Activated naive CD4-positive, alpha-beta T cell treated with anti-CD3 and anti-CD28 coated beads for 36 hours (primary cell): Measurements from ENCODE around the gene FABP1. TPM values are rescaled to one million over a fixed set of nuclear protein-coding genes. Genes with fewer than 3 reads are reported as not detected.
A peak's percentile ranks its signal among the peaks of the same experiment; 100 is the strongest.

Source experiments
- CTCF ChIA-PET: fragments of 350-600 bp; sonication (Branson Sonifier 250); formaldehyde crosslinking; loops from one replicate; lab custom pipeline; 2021; ENCODE audit warnings: antibody characterized with exemption; lab: Charles Lee
- DNase-seq: peaks from one replicate; pipeline ENCODE4 v3.0.0-alpha.2; 2020
- H3K27ac Mint-ChIP-seq: one replicate; pipeline ENCODE4 v1.8.0; 2021; ENCODE audit warnings: mild to moderate bottlenecking, mixed read lengths
- H3K27me3 Mint-ChIP-seq: one replicate; pipeline ENCODE4 v1.8.0; 2021; ENCODE audit warnings: low read depth, mixed read lengths
- H3K36me3 Mint-ChIP-seq: one replicate; pipeline ENCODE4 v1.8.0; 2021; ENCODE audit warnings: low read depth, mixed read lengths
- H3K4me1 Mint-ChIP-seq: one replicate; pipeline ENCODE4 v1.8.0; 2021; ENCODE audit warnings: low read depth, mixed read lengths
- H3K4me3 Mint-ChIP-seq: one replicate; pipeline ENCODE4 v1.8.0; 2021; ENCODE audit warnings: mild to moderate bottlenecking, moderate library complexity, mixed read lengths
- H3K9me3 Mint-ChIP-seq: one replicate; pipeline ENCODE4 v1.8.0; 2021; ENCODE audit warnings: mixed read lengths
- intact Hi-C: fragments of 100-400 bp; cut with micrococcal nuclease; formaldehyde crosslinking; loops from one replicate; pipeline ENCODE4 v1.15.1; 2023
- total RNA-seq, 2 experiments: library from RNA; stranded (reverse); gene quantifications; one replicate each; pipeline ENCODE4 v1.2.3, GENCODE V29; 2021

The FABP1 gene
- total RNA-seq, 2 experiments from 2014 or later = not detected

- no peaks in the 10 kb centered on the region for H3K27me3 Mint-ChIP-seq
- no peaks in the 10 kb centered on the region for H3K36me3 Mint-ChIP-seq
- no peaks in the 10 kb centered on the region for H3K9me3 Mint-ChIP-seq
- peak; percentile 69 for DNase-seq
- H3K4me3 Mint-ChIP-seq = no peak overlapping the region
- no peak overlapping the region for H3K27ac Mint-ChIP-seq
- CTCF ChIA-PET = interaction anchor here (0.9 to 8.9 kb wide), 10 partner anchors 9 to 159 kb away, joined by 3 to 174 read pairs (median 4); no protein-coding TSS in a partner anchor
- intact Hi-C loops = loop anchor here (1.0 to 2.0 kb wide), 4 partner anchors 22 to 157 kb away; no protein-coding TSS in a partner anchor
- H3K4me1 Mint-ChIP-seq = no peaks in the 10 kb centered on the region
These were observed 32.1 kb upstream of the FABP1 start for GRCh38 chr2:88159955-88160415.

GRCh38 chr2:88159481-88159880 lies 31.6 kb upstream of the FABP1 start:
- no peak for DNase-seq
- Mint-ChIP-seq H3K9me3 (no peaks in the 10 kb centered on the region), H3K36me3 (no peaks in the 10 kb centered on the region), H3K4me1 (no peaks in the 10 kb centered on the region), H3K4me3 (no peak overlapping the region), H3K27me3 (no peaks in the 10 kb centered on the region), H3K27ac (no peak overlapping the region)
- intact Hi-C loops = no loop called here
- CTCF ChIA-PET = interaction anchor here (0.9 to 8.9 kb wide), 8 partner anchors 13 to 158 kb away, joined by 3 to 174 read pairs (median 6); no protein-coding TSS in a partner anchor

- CTCF ChIA-PET = interaction anchor here (0.7 kb wide), 1 partner anchor 16 kb away, joined by 3 read pairs; no protein-coding TSS in a partner anchor
- H3K27ac Mint-ChIP-seq = no peak overlapping the region
- no peak overlapping the region for H3K4me3 Mint-ChIP-seq
- intact Hi-C loops = no loop called here
- H3K36me3 Mint-ChIP-seq = peaks cover 1% of the 10 kb centered on the region
- H3K27me3 Mint-ChIP-seq = peaks cover 6% of the 10 kb centered on the region
- no peak for DNase-seq
- peaks cover 22% of the 10 kb centered on the region for H3K9me3 Mint-ChIP-seq
- H3K4me1 Mint-ChIP-seq = no peaks in the 10 kb centered on the region
These were observed 21.1 kb upstream of the FABP1 start for GRCh38 chr2:88148929-88149438.

GRCh38 chr2:88147145-88147544 lies 19.3 kb upstream of the FABP1 start:
- CTCF ChIA-PET = no interaction called here
- Mint-ChIP-seq H3K4me1 (no peaks in the 10 kb centered on the region), H3K36me3 (no peaks in the 10 kb centered on the region), H3K4me3 (no peak overlapping the region), H3K9me3 (peaks cover 13% of the 10 kb centered on the region), H3K27ac (no peak overlapping the region), H3K27me3 (peaks cover 6% of the 10 kb centered on the region)
- intact Hi-C loops = no loop called here
- no peak for DNase-seq

GRCh38 chr2:88146590-88146989 lies 18.7 kb upstream of the FABP1 start:
- no peaks in the 10 kb centered on the region for H3K36me3 Mint-ChIP-seq
- peaks cover 6% of the 10 kb centered on the region for H3K27me3 Mint-ChIP-seq
- no peak overlapping the region for H3K27ac Mint-ChIP-seq
- H3K9me3 Mint-ChIP-seq = peaks cover 15% of the 10 kb centered on the region
- H3K4me1 Mint-ChIP-seq = no peaks in the 10 kb centered on the region
- CTCF ChIA-PET = interaction anchor here (1.4 kb wide), 1 partner anchor 86 kb away, joined by 7 read pairs; no protein-coding TSS in a partner anchor
- intact Hi-C loops = no loop called here
- H3K4me3 Mint-ChIP-seq = no peak overlapping the region
- DNase-seq = no peak

- intact Hi-C loops = no loop called here
- H3K36me3 Mint-ChIP-seq = no peaks in the 10 kb centered on the region
- DNase-seq = no peak
- H3K9me3 Mint-ChIP-seq = peaks cover 15% of the 10 kb centered on the region
- CTCF ChIA-PET = no interaction called here
- H3K27ac Mint-ChIP-seq = no peak overlapping the region
- peaks cover 8% of the 10 kb centered on the region for H3K27me3 Mint-ChIP-seq
- H3K4me3 Mint-ChIP-seq = no peak overlapping the region
- H3K4me1 Mint-ChIP-seq = no peaks in the 10 kb centered on the region
These were observed 17.1 kb upstream of the FABP1 start for GRCh38 chr2:88144914-88145497.

- H3K27me3 Mint-ChIP-seq = peaks cover 8% of the 10 kb centered on the region
- H3K27ac Mint-ChIP-seq = no peak overlapping the region
- CTCF ChIA-PET = no interaction called here
- H3K9me3 Mint-ChIP-seq = peaks cover 14% of the 10 kb centered on the region
- no peaks in the 10 kb centered on the region for H3K36me3 Mint-ChIP-seq
- no peak overlapping the region for H3K4me3 Mint-ChIP-seq
- intact Hi-C loops = no loop called here
- H3K4me1 Mint-ChIP-seq = no peaks in the 10 kb centered on the region
- no peak for DNase-seq
These were observed 16.4 kb upstream of the FABP1 start for GRCh38 chr2:88144271-88144670.

GRCh38 chr2:88141952-88142351 lies 14.1 kb upstream of the FABP1 start:
- H3K4me3 Mint-ChIP-seq = no peak overlapping the region
- DNase-seq = no peak
- intact Hi-C loops = no loop called here
- H3K4me1 Mint-ChIP-seq = no peaks in the 10 kb centered on the region
- H3K9me3 Mint-ChIP-seq = peaks cover 6% of the 10 kb centered on the region
- H3K36me3 Mint-ChIP-seq = no peaks in the 10 kb centered on the region
- CTCF ChIA-PET = interaction anchor here (0.8 kb wide), 1 partner anchor 11 kb away, joined by 3 read pairs; no protein-coding TSS in a partner anchor
- peaks cover 10% of the 10 kb centered on the region for H3K27me3 Mint-ChIP-seq
- no peak overlapping the region for H3K27ac Mint-ChIP-seq

GRCh38 chr2:88139804-88140203 lies 11.9 kb upstream of the FABP1 start:
- no peak overlapping the region for H3K4me3 Mint-ChIP-seq
- no peak overlapping the region for H3K27ac Mint-ChIP-seq
- H3K27me3 Mint-ChIP-seq = peaks cover 12% of the 10 kb centered on the region
- H3K9me3 Mint-ChIP-seq = peaks cover 6% of the 10 kb centered on the region
- intact Hi-C loops = no loop called here
- no peak for DNase-seq
- CTCF ChIA-PET = no interaction called here
- H3K36me3 Mint-ChIP-seq = no peaks in the 10 kb centered on the region
- no peaks in the 10 kb centered on the region for H3K4me1 Mint-ChIP-seq

- H3K4me3 Mint-ChIP-seq = no peak overlapping the region
- intact Hi-C loops = no loop called here
- peaks cover 12% of the 10 kb centered on the region for H3K27me3 Mint-ChIP-seq
- no peak for DNase-seq
- no peaks in the 10 kb centered on the region for H3K4me1 Mint-ChIP-seq
- CTCF ChIA-PET = no interaction called here
- no peak overlapping the region for H3K27ac Mint-ChIP-seq
- no peaks in the 10 kb centered on the region for H3K36me3 Mint-ChIP-seq
- H3K9me3 Mint-ChIP-seq = peaks cover 6% of the 10 kb centered on the region
These were observed 11.4 kb upstream of the FABP1 start for GRCh38 chr2:88139203-88139702.

- intact Hi-C loops = no loop called here
- H3K4me1 Mint-ChIP-seq = no peaks in the 10 kb centered on the region
- H3K27me3 Mint-ChIP-seq = peaks cover 7% of the 10 kb centered on the region
- DNase-seq = no peak
- H3K27ac Mint-ChIP-seq = no peak overlapping the region
- peaks cover 3% of the 10 kb centered on the region for H3K9me3 Mint-ChIP-seq
- H3K36me3 Mint-ChIP-seq = no peaks in the 10 kb centered on the region
- CTCF ChIA-PET = no interaction called here
- H3K4me3 Mint-ChIP-seq = no peak overlapping the region
These were observed 10.0 kb upstream of the FABP1 start for GRCh38 chr2:88137833-88138232.

- Mint-ChIP-seq H3K9me3 (peaks cover under 1% of the 10 kb centered on the region), H3K27ac (no peak overlapping the region), H3K36me3 (no peaks in the 10 kb centered on the region), H3K27me3 (peaks cover 7% of the 10 kb centered on the region), H3K4me1 (no peaks in the 10 kb centered on the region), H3K4me3 (no peak overlapping the region)
- DNase-seq = no peak
- CTCF ChIA-PET = interaction anchor here (1.2 kb wide), 1 partner anchor 76 kb away, joined by 5 read pairs; no protein-coding TSS in a partner anchor
- intact Hi-C loops = no loop called here
These were observed 9.0 kb upstream of the FABP1 start for GRCh38 chr2:88136817-88137216.
